Liver (tissue), 9 donors: Measurements from ENCODE around the gene ARL2. TPM values are rescaled to one million over a fixed set of nuclear protein-coding genes. Genes with fewer than 3 reads are reported as not detected.
A peak's percentile ranks its signal among the peaks of the same experiment; 100 is the strongest.

Source experiments
- DNase-seq: peaks from one replicate; pipeline ENCODE4 v3.0.0-alpha.2; 2017; ENCODE audit warnings: low spot score
- H3K27ac ChIP-seq, 2 donors: one replicate each; pipeline ENCODE4 v1.7.0; 2013; ENCODE audit warnings: inconsistent platforms in 2 of 2, low read length in 2 of 2, control low read depth in 1 of 2, low read depth in 1 of 2, mild to moderate bottlenecking in 1 of 2
- H3K27me3 ChIP-seq, 4 donors: one replicate each; pipeline versions ENCODE4 v1.6.1 to v1.7.0; 2013; ENCODE audit warnings: low read length in 3 of 4, inconsistent platforms in 1 of 4, mild to moderate bottlenecking in 1 of 4, moderate library complexity in 1 of 4; ENCODE audit not compliant: control insufficient read depth in 4 of 4, insufficient read depth in 4 of 4
- H3K36me3 ChIP-seq, 4 donors: one replicate each; pipeline versions ENCODE4 v1.6.1 to v1.7.0; 2013; ENCODE audit warnings: low read length in 3 of 4, mild to moderate bottlenecking in 3 of 4, low read depth in 1 of 4, moderate library complexity in 1 of 4; ENCODE audit not compliant: control insufficient read depth in 4 of 4, insufficient read depth in 3 of 4
- H3K4me1 ChIP-seq, 4 donors: one replicate each; pipeline versions ENCODE4 v1.6.1 to v1.7.0; 2013; ENCODE audit warnings: low read length in 3 of 4, mild to moderate bottlenecking in 3 of 4, moderate library complexity in 1 of 4; ENCODE audit not compliant: control insufficient read depth in 4 of 4, insufficient read depth in 4 of 4
- H3K4me3 ChIP-seq, 3 donors: one replicate each; pipeline versions ENCODE4 v1.6.1 to v1.7.0; 2013; ENCODE audit warnings: low read length in 3 of 3, control low read depth in 1 of 3, low read depth in 1 of 3, mild to moderate bottlenecking in 1 of 3
- H3K9ac ChIP-seq, 2 donors: one replicate each; pipeline ENCODE4 v1.7.0; 2013; ENCODE audit warnings: low read length in 2 of 2, mild to moderate bottlenecking in 2 of 2, moderate library complexity in 2 of 2, control low read depth in 1 of 2, low read depth in 1 of 2
- H3K9me3 ChIP-seq, 4 donors: one replicate each; pipeline versions ENCODE4 v1.6.1 to v1.7.0; 2013; ENCODE audit warnings: low read length in 3 of 4; ENCODE audit not compliant: control insufficient read depth in 4 of 4
- EGR1 ChIP-seq, 2 donors: IDR thresholded peaks; 2 replicates each; pipeline ENCODE4 v1.6.1; 2016 to 2018; ENCODE audit warnings: antibody characterized with exemption in 2 of 2, low read depth in 2 of 2
- FOXA1 ChIP-seq: IDR thresholded peaks from 2 replicates; pipeline ENCODE4 v1.6.1; 2016; ENCODE audit warnings: antibody characterized with exemption
- FOXA2 ChIP-seq: IDR thresholded peaks from 2 replicates; pipeline ENCODE4 v1.6.1; 2016; ENCODE audit warnings: antibody characterized with exemption
- GABPA ChIP-seq, 2 donors: IDR thresholded peaks in 1 of 2; conservative IDR thresholded peaks in 1 of 2; 2 replicates each; pipeline ENCODE4 v1.6.1; 2016; ENCODE audit warnings: antibody characterized with exemption in 2 of 2, mild to moderate bottlenecking in 1 of 2, moderate library complexity in 1 of 2
- HNF4A ChIP-seq, 2 donors: conservative IDR thresholded peaks; 2 replicates each; pipeline ENCODE4 v1.6.1; 2016; ENCODE audit warnings: antibody characterized with exemption in 2 of 2, mild to moderate bottlenecking in 2 of 2
- HNF4G ChIP-seq: IDR thresholded peaks from 2 replicates; pipeline ENCODE4 v1.6.1; 2016; ENCODE audit warnings: antibody characterized with exemption
- JUND ChIP-seq, 2 donors: IDR thresholded peaks; 2 replicates each; pipeline ENCODE4 v1.6.1; 2016; ENCODE audit warnings: antibody characterized with exemption in 2 of 2
- NR2F2 ChIP-seq: IDR thresholded peaks from 2 replicates; pipeline ENCODE4 v1.6.1; 2016; ENCODE audit warnings: antibody characterized with exemption
- RAD21 ChIP-seq, 2 donors: IDR thresholded peaks; 2 replicates each; pipeline ENCODE4 v1.6.1; 2016; ENCODE audit warnings: antibody characterized with exemption in 2 of 2, mild to moderate bottlenecking in 2 of 2
- RXRA ChIP-seq, 2 donors: IDR thresholded peaks; 2 replicates each; pipeline ENCODE4 v1.6.1; 2017 to 2018; ENCODE audit warnings: antibody characterized with exemption in 2 of 2, mild to moderate bottlenecking in 1 of 2
- SP1 ChIP-seq: IDR thresholded peaks from 2 replicates; pipeline ENCODE4 v1.6.1; 2018; ENCODE audit warnings: antibody characterized with exemption, mild to moderate bottlenecking
- TAF1 ChIP-seq: conservative IDR thresholded peaks from 2 replicates; pipeline ENCODE4 v1.6.1; 2016; ENCODE audit warnings: antibody characterized with exemption, mild to moderate bottlenecking
- YY1 ChIP-seq: IDR thresholded peaks from 2 replicates; pipeline ENCODE4 v1.6.1; 2016; ENCODE audit warnings: antibody characterized with exemption, mild to moderate bottlenecking
- WGBS: extraction: QIAGEN DNeasy Blood & Tissue Kit; methylation state at CpG from one replicate; pipeline ENCODE4 v1.1.7; 2013; 5-methylcytosine and 5-hydroxymethylcytosine counted together
- polyA plus RNA-seq, 2 donors: library from polyadenylated mRNA; stranded (reverse) in 1 of 2; unstranded in 1 of 2; fragments of 200-250 nt in 1 of 2; fragments of >200 nt in 1 of 2; fragmentation: Nextera tagmentation in 1 of 2; extraction: Ambion mirVana in 1 of 2; gene quantifications; one replicate each; pipeline versions ENCODE4 v1.2.1 to v1.2.3, GENCODE V29; 2013 to 2015
- total RNA-seq, 2 donors: library from RNA; depleted of rRNA; stranded (reverse); fragments of >200 nt; gene quantifications; one replicate each; pipeline ENCODE4 v1.2.3, GENCODE V29; 2014
- TF ChIP-seq, protein P1 (sequence below): IDR thresholded peaks from 2 replicates; pipeline ENCODE4 v1.6.1; 2016; ENCODE audit warnings: antibody characterized with exemption
- TF ChIP-seq, protein P2 (sequence below): fragments of 150-350 bp; IDR thresholded peaks from 2 replicates; pipeline ENCODE4 v1.5.1; 2017; ENCODE audit warnings: improper control_type of control experiment, low read depth, low read length; ENCODE audit not compliant: missing input control
- TF ChIP-seq, protein P3 (sequence below): IDR thresholded peaks from 2 replicates; pipeline ENCODE4 v1.6.1; 2016; ENCODE audit warnings: antibody characterized with exemption
- TF ChIP-seq, protein P4 (sequence below): IDR thresholded peaks from 2 replicates; pipeline ENCODE4 v1.6.1; 2016; ENCODE audit warnings: antibody characterized with exemption, mild to moderate bottlenecking
- TF ChIP-seq, protein P5 (sequence below): IDR thresholded peaks from 2 replicates; pipeline ENCODE4 v1.6.1; 2016; ENCODE audit warnings: antibody characterized with exemption
- donor health status: healthy.
- donor health status: healthy.
- donor health status: healthy.
- donor health status: healthy.
- donor health status: healthy.

ARL2 gene
- total and polyA plus RNA-seq, 4 donors = 10.8 to 19.5 (median 15.0) TPM

DNA sequence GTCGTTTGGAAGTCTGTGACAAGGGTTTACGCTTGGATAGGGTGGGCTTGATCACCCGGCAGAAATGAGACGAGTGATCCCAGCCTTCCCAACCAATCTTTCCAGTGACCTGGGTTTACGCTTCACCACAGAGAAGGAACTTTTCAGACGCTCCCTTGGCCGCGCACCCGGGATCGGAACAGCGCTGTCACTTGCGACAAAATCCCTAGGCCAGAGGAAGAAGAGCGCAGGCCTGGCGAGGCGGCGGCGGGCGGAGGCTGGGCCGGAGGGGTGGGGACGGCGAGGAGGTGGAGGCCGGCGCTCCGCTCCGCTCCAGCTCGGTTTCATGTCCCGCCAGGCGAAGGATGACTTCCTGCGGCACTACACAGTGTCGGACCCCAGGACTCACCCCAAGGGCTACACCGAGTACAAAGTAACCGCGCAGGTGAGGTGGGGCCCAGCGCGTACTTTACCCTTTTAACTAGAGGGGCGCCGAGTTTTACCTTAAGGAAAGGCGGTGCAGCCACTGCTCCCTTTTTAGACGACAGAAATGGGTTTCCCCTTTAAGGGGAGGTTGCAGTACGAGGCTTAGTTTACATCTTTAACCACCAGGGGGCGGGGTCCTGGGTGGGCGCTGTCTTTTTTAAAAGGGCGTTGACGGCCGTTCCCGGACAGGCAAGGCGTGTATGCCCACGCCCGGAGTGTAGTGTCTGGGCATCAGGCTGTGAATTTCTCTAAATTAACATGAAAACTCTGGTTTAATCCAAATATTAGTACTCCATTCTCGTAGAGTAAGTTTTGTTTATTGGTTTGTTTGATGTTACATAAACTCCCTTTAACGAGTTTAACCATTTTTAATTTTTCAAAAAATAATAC is 13.5 kb downstream of the ARL2 start, which contains the start of gene SNX15:
TSS of gene SNX15 (plus strand) at position 227 of the 855 bp plus-strand sequence. CDS start at position 326, 99 bp downstream.
- Histone ChIP-seq H3K9ac (peak within 1 kb of the TSS; percentile 53 to 73), H3K27me3 (no peaks in the 10 kb centered on the region), H3K9me3 (no peaks in the 10 kb centered on the region), H3K4me3 (peak within 1 kb of the TSS; percentile 63 to 80 (median 75)), H3K36me3 (peaks cover 0 to 7% (median 4%) of the 10 kb centered on the region in 4 donors), H3K27ac (peak within 1 kb of the TSS; percentile 61 to 92), H3K4me1 (peaks cover 3 to 24% (median 19%) of the 10 kb centered on the region in 4 donors)
- WGBS = 1% methylated on average over 51 of the region's 51 CpGs
- peak; percentile 94 for DNase-seq
- no peak for TF ChIP-seq TAF1
- TF ChIP-seq HNF4A (conservative IDR thresholded peaks at IDR 0.05) = peak in 1 of 2 donors; percentile 21
- TF ChIP-seq EGR1 (IDR thresholded peaks at IDR 0.05; ENCODE audit: low read depth in 2 of 2) = peak in 1 of 2 donors; percentile 91
- no peak for TF ChIP-seq NR2F2
- peak; percentile 36 for TF ChIP-seq FOXA2
- no peak for TF ChIP-seq HNF4G
- peak; percentile 69 for TF ChIP-seq YY1
- peak in 1 of 2 donors; percentile 75 for TF ChIP-seq GABPA (IDR thresholded peaks at IDR 0.05 in 1 of 2, conservative IDR thresholded peaks at IDR 0.05 in 1 of 2)
- TF ChIP-seq, protein P1, sequence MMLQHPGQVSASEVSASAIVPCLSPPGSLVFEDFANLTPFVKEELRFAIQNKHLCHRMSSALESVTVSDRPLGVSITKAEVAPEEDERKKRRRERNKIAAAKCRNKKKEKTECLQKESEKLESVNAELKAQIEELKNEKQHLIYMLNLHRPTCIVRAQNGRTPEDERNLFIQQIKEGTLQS = peak; percentile 37
- no peak for TF ChIP-seq FOXA1
- TF ChIP-seq, protein P2, sequence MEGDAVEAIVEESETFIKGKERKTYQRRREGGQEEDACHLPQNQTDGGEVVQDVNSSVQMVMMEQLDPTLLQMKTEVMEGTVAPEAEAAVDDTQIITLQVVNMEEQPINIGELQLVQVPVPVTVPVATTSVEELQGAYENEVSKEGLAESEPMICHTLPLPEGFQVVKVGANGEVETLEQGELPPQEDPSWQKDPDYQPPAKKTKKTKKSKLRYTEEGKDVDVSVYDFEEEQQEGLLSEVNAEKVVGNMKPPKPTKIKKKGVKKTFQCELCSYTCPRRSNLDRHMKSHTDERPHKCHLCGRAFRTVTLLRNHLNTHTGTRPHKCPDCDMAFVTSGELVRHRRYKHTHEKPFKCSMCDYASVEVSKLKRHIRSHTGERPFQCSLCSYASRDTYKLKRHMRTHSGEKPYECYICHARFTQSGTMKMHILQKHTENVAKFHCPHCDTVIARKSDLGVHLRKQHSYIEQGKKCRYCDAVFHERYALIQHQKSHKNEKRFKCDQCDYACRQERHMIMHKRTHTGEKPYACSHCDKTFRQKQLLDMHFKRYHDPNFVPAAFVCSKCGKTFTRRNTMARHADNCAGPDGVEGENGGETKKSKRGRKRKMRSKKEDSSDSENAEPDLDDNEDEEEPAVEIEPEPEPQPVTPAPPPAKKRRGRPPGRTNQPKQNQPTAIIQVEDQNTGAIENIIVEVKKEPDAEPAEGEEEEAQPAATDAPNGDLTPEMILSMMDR = peak; percentile 62
- peak in 1 of 2 donors; percentile 18 for TF ChIP-seq JUND (IDR thresholded peaks at IDR 0.05)
- TF ChIP-seq, protein P3, sequence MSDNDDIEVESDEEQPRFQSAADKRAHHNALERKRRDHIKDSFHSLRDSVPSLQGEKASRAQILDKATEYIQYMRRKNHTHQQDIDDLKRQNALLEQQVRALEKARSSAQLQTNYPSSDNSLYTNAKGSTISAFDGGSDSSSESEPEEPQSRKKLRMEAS = peak; percentile 97
- TF ChIP-seq RAD21 (IDR thresholded peaks at IDR 0.05) = peak; percentile 61 to 62
- peak; percentile 19 to 23 for TF ChIP-seq RXRA (IDR thresholded peaks at IDR 0.05)
- TF ChIP-seq, protein P4, sequence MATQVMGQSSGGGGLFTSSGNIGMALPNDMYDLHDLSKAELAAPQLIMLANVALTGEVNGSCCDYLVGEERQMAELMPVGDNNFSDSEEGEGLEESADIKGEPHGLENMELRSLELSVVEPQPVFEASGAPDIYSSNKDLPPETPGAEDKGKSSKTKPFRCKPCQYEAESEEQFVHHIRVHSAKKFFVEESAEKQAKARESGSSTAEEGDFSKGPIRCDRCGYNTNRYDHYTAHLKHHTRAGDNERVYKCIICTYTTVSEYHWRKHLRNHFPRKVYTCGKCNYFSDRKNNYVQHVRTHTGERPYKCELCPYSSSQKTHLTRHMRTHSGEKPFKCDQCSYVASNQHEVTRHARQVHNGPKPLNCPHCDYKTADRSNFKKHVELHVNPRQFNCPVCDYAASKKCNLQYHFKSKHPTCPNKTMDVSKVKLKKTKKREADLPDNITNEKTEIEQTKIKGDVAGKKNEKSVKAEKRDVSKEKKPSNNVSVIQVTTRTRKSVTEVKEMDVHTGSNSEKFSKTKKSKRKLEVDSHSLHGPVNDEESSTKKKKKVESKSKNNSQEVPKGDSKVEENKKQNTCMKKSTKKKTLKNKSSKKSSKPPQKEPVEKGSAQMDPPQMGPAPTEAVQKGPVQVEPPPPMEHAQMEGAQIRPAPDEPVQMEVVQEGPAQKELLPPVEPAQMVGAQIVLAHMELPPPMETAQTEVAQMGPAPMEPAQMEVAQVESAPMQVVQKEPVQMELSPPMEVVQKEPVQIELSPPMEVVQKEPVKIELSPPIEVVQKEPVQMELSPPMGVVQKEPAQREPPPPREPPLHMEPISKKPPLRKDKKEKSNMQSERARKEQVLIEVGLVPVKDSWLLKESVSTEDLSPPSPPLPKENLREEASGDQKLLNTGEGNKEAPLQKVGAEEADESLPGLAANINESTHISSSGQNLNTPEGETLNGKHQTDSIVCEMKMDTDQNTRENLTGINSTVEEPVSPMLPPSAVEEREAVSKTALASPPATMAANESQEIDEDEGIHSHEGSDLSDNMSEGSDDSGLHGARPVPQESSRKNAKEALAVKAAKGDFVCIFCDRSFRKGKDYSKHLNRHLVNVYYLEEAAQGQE = peak; percentile 52
- peak; percentile 67 for TF ChIP-seq SP1
- TF ChIP-seq, protein P5, sequence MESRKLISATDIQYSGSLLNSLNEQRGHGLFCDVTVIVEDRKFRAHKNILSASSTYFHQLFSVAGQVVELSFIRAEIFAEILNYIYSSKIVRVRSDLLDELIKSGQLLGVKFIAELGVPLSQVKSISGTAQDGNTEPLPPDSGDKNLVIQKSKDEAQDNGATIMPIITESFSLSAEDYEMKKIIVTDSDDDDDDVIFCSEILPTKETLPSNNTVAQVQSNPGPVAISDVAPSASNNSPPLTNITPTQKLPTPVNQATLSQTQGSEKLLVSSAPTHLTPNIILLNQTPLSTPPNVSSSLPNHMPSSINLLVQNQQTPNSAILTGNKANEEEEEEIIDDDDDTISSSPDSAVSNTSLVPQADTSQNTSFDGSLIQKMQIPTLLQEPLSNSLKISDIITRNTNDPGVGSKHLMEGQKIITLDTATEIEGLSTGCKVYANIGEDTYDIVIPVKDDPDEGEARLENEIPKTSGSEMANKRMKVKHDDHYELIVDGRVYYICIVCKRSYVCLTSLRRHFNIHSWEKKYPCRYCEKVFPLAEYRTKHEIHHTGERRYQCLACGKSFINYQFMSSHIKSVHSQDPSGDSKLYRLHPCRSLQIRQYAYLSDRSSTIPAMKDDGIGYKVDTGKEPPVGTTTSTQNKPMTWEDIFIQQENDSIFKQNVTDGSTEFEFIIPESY = peak; percentile 55
